Stimulated activated CD4-positive, alpha-beta T cell treated with anti-CD3 and anti-CD28 coated beads, Interleukin-2, amount 100 ng/mL, for 24 hours (primary cell): ENCODE data around the gene ALDH16A1.
"Not testable (repeated sequence)": the region's sequence is repeated elsewhere in the genome, so short reads cannot be mapped to it uniquely, and the experiment has no call there.

Experiments used
- DNase-seq, 2 donors: peaks; one replicate each; pipeline ENCODE4 v3.0.0-alpha.2; 2020

The ALDH16A1 gene

DNA sequence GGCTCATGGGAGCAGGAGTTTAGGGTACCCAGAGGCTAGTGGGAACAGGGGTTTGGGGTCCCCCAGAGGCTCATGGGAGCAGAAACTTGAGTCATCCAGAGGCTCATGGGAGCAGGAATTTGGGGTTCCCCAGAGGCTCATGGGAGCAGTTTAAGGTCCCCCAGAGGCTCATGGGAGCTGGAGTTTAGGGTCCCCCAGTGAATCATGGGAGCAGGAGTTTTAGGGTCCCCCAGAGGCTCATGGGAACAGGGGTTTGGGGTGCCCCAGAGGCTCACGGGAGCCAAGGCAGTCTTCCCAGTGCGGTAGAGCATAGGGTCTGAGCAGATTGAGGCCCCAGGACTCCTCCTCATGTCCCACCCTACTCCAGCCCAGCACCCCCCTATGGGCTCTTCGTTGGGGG, 12.3 kb downstream of the ALDH16A1 start:
- no peak for DNase-seq

- DNase-seq: no peak
Measured at GRCh38 chr19:49468199-49468598, 15.2 kb downstream of the ALDH16A1 start.

DNA sequence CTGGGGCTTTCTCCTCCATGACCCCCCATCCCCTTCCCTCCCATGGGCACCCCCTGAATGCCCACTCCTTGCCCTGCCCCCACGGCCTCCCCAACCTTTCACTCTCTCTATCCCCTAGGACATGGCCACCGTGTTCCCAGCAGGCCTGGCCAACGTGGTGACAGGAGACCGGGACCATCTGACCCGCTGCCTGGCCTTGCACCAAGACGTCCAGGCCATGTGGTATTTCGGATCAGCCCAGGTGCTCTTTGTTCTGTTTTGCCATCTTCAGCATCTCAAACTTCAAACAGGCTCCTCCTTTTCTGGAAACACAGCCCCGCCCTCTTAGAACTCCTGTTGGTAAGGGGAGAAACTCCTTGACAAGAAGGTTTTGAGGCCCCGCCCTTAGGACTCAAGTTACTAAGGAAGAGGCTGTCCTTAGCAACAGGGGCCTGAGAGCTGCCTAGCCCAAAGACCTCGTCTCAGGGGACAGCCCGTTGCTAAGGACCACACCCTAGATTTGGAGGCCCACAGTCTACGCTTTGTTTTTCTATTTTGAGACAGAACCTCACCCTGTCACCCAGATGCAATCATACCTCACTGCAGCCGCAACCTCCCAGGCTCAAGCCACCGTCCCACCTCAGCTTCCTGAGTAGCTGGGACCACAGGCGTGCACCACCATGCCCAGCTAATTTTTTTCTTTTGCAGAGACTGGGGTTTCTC, 15.9 kb downstream of the ALDH16A1 start:
- peak; percentile 71 to 75 for DNase-seq

- peak; percentile 69 to 81 for DNase-seq
Measured at GRCh38 chr19:49469828-49470614, 17.0 kb downstream of the ALDH16A1 start.

DNA sequence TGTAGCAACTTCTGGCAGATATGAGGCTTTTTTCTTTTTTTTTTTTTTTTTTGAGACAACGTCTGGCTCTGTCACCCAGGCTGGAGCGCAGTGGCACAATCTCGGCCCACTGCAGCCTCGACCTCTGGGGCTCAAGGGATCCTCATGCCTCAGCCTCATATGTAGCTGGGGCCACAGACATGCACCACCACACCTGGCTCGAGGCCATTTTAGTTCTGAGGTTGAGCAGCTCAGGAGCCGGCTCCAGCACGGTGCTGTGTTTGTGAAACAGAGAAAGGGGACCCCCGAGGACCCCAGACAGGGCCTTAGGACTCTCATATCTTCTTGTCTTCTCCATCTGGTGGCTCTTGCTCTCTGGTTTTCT, 17.6 kb downstream of the ALDH16A1 start:
- no peak for DNase-seq

DNA sequence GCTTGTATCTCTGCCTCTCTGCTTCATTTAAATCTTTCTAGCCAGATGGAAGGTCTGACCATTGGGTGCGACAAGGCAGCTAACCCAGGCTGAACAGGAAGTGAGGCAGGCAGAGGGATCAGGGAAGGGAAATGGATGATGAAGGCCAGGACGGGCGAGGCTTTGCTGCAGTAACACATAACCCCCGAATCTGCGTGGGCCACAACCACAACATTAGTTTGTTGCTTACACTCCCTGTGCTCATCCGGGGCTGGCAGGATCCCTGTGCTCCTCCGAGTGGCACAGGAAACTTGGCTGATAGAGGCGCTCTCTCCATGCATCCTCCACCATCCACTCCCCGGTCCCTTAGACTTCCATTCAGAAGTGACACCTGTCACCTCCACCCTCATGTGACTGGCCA, 19.9 kb downstream of the ALDH16A1 start:
- DNase-seq: peak in 1 of 2 donors; percentile 33

DNA sequence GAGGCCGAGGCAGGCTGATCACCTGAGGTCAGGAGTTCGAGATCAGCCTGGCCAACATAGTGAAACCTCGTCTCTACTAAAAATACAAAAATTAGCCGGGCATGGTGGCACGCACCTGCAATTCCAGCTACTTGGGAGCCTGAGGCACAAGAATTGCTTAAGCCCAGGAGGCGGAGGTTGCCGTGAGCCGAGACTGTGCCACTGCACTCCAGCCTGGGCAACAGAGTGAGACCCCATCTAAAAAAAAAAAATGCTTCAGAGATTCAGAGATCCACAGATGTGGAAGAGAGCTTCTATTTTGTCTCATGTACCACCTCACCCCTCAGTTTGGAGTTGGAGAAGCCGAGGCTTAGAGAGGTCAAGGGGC, 20.5 kb downstream of the ALDH16A1 start:
- not testable (repeated sequence) for DNase-seq

DNA sequence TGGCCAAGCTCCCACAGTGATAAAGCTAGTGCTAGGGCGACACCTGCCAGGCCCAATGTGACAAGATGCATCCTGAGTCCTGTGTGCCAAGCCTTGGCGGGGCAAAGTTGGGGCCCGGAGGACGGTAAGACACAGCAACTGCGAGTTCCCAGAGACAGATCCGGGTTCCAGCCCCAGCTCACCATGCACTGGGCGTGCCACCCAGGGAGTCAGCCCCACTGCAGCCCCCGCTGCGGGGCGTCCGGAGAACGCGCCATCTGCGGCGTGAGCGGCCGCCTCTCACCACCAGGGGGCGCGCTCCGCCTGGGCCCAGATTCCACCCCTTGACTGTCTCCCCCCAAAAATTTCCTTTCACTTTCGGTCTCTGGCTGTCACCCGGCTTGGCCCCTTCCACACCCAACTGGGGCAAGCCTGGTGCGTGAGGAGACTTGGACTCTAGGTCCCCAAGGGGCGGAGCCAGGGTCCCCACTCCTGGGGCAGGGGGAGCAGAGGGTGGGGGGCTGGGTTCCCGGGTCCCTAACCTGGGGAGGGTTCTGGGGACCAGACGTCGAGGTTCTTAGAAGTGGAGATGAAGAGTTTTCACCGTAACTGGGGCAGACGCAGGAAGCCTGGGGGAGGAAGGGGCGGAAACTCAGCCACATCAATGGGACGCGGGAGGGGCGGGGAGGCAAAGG, 21.0 kb downstream of the ALDH16A1 start, which contains the start of gene FLT3LG:
Gene FLT3LG (plus strand): TSS at position 348 of the 674 bp plus-strand sequence. CDS start 425 bp downstream, outside the sequence.
- peak; percentile 90 to 92 for DNase-seq

DNA sequence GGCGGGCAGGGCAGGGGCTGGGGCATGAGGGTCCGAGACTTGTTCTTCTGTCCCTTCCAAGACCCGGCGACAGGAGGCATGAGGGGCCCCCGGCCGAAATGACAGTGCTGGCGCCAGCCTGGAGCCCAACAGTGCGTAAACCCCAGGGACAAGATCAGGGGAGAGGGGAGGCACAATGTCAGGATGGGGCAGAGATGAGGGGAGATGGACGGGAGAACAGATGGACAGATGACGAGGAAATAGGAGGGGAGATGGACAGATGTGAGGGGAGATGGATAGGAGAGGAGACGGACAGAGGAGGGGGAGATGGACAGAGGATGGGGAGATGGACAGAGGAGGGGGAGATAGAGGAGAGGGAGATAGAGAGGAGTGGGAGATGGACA, 21.5 kb downstream of the ALDH16A1 start:
- DNase-seq: no peak

DNA sequence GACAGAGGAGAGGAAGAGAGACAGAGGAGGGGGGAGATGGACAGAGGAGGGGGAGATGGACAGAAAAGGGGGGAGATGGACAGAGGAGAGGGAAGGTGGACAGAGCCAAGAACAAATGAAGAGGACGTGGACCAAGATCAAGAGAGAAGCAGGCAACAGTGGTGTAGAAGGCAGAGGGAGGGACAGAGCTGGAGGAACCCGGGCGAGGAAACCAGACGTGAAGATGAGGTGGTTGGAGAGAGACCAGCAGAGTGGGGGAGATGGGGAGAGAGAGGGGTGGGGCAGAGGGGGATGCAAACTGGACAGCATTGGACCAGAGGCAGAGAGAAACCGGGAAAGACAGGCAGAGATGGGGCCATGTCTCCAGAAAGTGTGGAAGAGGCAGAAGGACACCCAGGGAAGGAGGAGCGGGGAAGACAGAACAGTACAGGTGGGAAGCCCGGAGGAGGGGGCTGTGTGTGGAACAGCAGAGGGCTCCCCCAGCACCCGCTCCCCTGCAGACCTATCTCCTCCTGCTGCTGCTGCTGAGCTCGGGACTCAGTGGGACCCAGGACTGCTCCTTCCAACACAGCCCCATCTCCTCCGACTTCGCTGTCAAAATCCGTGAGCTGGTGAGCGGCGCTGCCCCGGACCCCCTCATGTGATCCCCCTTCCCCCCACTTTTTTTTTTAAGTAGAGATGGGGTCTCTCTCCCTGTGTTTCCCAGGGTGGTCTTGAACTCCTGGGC, 22.3 kb downstream of the ALDH16A1 start:
- no peak for DNase-seq

DNA sequence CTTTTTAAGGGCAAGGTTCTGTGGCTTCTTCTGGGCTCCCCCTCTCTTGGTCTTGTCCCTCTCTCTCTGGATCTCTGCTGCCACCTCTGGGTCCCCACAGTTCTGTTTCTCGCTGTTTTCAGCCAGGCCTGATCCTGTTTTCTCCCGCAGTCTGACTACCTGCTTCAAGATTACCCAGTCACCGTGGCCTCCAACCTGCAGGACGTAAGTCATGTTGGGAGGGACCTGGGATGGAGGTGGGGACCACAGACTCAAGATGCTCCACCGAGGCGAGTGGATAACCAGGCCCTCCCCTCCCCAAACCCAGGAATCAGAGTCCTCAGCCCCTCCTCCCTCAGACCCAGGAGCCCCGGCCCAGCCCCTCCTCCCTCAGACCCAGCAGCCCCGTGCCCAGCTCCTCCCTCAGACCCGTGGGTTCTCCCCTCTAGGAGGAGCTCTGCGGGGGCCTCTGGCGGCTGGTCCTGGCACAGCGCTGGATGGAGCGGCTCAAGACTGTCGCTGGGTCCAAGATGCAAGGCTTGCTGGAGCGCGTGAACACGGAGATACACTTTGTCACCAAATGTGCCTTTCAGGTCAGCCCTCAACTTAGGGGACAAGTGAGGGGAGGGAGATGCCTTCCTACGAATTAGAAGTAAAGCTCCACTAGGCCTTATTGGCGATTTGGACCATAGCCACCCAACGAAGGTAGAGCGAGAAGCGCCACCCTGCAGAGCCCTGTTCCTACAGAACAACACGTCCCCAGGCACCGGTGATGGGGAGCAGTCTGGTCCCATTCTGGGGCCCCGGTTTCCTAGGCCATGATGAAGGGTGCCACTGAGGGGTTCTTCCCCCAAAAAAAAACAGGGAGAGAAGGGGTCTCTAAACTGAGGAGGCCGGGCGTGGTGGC, 23.2 kb downstream of the ALDH16A1 start:
- peak; percentile 81 to 85 for DNase-seq

DNA sequence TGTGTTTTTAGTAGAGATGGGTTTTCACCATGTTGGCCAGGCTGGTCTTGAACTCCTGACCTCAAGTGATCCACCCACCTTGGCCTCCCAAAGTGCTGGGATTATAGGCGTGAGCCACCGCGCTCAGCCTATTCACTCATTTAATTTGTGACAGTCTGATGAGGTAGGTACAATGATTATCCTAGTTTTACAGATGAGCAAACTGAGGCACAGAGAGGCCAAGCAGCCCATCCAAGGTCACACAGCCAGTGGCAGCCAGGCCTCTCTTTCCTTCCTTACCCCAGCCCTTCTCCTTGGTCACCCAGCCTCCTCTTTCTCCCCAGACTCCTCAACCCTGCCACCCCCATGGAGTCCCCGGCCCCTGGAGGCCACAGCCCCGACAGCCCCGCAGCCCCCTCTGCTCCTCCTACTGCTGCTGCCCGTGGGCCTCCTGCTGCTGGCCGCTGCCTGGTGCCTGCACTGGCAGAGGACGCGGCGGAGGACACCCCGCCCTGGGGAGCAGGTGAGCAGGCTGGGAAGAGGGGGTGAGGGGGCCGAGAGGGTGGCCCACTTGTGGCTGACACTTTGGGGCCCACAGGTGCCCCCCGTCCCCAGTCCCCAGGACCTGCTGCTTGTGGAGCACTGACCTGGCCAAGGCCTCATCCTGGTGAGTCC, 27.1 kb downstream of the ALDH16A1 start:
- DNase-seq: no peak

GRCh38 chr19:49481020-49481683, 28.1 kb downstream of the ALDH16A1 start:
- no peak for DNase-seq

- no peak for DNase-seq
Measured at GRCh38 chr19:49486232-49486631, 33.2 kb downstream of the ALDH16A1 start.

GRCh38 chr19:49486710-49487276, 33.8 kb downstream of the ALDH16A1 start:
- DNase-seq: no peak

DNA sequence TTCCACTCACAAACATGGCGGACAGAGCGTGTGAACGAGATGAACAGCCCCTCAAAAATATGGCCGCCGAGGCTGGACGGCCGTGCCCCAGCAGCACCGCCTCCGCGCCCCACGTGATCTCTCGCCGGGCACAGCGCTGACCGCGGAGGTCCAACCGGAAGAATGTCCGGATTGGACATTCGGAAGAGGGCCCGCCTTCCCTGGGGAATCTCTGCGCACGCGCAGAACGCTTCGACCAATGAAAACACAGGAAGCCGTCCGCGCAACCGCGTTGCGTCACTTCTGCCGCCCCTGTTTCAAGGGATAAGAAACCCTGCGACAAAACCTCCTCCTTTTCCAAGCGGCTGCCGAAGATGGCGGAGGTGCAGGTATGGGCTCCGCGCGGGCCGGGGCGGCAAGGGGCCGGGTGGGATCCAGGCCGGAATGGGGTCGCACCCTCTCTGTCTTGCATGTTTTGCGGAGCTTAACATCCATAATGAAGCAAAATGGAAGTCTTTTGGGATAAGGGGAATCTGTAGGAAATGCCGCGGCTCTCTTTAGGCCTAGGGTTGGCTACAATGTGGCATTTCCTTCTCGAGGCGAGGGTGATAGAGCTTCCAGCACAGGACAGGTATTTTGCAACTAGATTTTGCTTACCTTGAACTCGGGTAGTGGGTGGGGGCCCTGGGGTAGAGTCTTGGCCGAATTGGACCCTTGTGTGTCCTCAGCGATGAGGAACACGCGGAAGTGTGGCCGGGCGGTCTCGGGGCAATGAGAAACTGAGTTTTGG, 34.4 kb downstream of the ALDH16A1 start, which contains the start of gene RPL13A:
Gene RPL13A (plus strand): TSS at position 332 of the 769 bp plus-strand sequence. CDS start 22 bp downstream, at position 354.
- DNase-seq: peak; percentile 100

DNA sequence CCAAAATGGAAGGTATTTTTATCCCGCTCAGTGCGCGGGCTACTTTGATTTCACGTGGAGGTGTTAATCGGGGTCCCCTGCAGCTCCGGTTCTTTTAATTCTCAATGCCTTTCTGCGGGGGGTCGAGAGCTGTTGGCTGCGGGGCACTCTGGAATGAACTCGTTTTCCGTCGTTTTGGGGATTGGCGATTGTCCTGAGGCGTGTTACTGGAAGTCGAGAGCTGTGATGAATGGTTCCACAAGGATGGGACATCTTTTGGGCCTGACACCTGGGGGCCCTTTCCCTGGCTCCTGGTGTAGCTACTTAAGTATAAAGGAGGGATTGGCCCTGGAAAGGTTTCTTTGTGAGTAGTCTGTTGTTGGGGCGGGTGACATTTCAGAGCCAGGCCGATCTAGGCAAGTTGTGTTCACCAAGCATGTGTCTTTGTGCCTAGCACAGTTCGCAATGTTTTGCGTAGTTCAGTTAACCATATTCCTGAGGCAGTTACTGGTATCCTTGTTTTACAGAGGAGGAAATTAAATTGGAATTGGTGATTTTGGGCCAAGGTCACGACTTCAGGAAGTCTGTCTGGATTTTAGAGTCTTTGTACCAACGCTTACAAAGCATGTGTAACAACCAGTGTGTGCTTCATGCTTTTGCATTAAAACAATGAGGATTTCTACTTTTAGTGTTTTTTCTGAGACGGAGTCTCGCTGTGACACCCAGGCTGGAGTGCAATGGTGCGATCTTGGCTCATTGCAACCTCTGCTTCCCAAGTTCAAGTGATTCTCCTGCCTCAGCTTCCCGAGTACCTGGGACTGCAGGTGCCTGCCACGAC, 35.2 kb downstream of the ALDH16A1 start:
- DNase-seq: peak; percentile 48 to 55

DNA sequence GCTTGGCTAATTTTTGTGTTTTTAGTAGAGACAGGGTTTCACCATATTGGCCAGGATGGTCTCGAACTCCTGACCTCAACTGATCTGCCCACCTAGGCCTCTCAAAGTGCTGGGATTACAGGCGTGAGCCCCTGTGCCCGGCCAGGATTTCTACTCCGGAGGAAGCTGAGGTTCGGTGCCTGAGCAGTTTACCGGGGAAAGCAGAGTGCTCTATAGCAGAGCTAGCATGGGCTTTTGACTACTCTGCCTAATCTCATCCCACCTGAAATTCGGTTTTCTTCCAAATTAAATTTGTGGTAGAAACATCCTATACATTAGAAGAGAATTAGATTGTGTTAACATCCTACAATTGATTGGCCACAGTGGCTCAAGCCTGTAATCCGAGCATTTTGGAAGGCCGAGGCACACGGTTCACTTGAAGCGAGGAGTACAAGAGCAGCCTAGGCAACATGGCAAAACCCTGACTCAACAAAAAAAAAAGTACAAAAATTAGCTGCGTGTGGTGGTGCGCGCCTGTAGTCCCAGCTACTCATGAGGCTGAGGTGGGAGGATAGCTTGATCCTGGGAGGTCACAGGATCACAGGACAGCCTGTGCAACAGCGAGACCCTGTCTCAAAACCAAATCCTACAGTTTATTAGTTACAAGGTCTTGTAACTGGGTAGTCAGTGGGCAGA, 36.0 kb downstream of the ALDH16A1 start:
- no peak for DNase-seq
